Raji (cell line): Measurements from ENCODE around the gene FLT3LG.

Experiments used
- POLR2A ChIP-seq: IDR thresholded peaks from 2 replicates; pipeline ENCODE4 v1.6.1; 2011; ENCODE audit warnings: low read depth, low read length, control low read depth; ENCODE audit not compliant: insufficient read depth

Gene FLT3LG

GRCh38 chr19:49436381-49437017 lies 37.5 kb upstream of the FLT3LG start:
- TF ChIP-seq POLR2A, result no peak

DNA sequence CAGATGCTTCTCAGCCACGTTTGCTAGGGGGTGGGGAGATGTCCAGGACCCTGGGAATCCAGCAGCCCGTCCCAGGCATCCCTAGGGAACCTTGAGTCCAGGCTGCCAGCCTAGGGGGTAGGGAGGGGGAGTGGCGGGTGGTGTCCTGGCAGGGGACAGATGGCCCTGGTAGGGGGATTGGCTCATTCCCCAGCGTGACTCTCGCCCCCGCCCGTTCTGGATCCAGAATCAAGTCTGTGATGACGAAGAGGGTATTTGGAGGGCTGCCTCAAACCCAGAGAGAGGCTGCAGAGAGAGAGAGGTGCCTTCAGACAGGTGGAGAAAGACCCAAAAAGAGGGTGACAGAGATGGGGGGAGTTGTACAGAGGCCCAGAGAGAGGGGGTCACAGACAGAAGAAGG lies 36.8 kb upstream of the FLT3LG start:
- TF ChIP-seq POLR2A, result no peak

DNA sequence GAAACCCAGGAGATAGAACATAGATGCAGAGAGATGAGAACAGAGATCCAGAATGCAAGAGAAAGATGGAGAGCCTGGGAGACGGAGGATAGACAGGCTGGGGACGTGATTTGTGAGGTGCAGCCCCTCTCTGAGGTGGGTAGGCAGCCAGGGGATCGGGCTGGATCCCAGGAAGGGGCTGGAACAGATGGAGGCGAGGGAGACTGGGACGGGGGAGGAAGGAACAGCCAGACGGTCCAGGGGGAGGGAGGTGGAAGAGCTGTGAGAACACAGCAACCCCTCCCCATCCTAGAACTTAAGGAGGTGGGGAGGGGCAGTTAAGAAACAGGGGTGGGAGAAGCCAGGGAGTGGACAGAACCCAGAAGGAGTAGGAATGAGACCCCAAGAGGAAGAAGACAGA lies 35.8 kb upstream of the FLT3LG start:
- TF ChIP-seq POLR2A, result no peak

GRCh38 chr19:49439836-49440235 lies 34.2 kb upstream of the FLT3LG start:
- no peak for TF ChIP-seq POLR2A

DNA sequence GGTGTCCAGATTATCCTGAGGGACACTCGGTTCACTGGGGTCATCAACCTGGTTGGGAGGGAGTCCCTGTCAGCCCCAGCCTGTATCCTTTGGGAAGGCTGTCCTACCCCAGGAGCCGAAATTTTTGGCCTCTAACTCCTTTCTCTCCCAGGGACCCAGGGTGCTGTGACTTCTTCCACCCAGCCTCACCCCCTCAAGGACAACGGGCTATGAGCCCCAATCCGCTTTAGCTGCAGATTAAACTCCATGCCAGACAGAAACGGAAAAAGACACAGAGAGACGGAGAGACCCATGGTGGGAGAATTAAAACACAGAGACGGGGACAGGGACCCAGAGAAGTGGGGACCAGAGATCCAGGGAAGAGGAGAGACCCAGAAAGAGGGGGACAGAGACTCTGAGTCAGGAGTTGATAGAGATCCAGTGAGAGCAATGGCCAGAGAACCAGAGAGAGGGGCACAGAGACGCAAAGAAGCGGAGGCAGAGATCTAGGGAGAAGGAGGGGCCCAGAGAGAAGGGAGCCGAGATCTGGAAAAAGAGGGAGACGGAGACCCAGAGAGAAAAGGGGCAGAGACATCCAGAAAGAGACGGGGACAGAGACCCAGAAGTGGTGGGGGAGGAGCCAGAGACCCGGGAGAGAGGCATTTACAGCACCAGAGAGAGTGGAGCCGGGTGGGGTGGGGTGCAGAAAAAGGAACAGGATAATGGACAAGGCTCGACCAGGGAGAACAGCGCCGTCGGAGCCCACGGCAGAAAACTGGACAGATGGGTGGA lies 33.4 kb upstream of the FLT3LG start:
- TF ChIP-seq POLR2A, result no peak

DNA sequence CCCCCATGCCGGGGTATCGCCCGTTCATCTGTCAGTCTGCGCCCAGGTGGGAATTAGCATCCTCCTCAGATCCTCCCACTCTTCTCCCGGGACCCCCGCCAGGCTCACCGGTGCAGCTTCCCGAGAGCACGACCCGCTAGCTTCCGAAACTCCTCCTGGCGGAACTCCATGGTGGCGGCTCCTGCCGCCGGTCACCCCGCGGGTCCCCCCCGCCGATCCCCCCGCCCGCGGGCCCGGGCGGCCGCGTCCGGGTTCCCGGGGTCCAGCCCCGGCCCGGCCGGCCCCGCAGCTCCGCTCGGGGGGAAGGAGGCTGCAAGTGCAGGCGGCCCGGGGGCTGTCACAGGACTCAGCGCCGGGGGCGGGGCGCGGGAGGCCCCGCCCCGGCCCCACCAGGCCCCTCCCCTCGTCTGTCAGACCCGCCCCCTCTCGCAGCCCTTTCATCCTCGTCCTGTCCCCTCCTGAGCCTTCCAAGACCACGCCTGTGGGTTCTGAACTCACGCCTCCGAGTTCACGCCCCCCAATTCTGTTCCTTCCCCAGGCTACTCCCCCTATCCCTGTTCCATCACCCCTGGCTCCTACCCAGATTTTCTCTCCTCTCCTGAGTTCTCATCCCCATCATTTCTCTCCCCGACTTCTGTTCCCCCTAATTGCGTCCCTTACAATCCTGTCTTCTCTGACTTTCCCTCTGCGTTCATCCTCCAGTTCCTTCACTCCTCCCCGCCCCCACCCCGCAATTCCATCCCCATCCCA lies 32.6 kb upstream of the FLT3LG start, which contains the start of gene SLC17A7:
Gene SLC17A7, minus strand, starts transcription at position 318 of the 750 bp plus-strand sequence. Its CDS starts 148 bp downstream, at position 170.
- TF ChIP-seq POLR2A, result no peak

GRCh38 chr19:49441960-49442350 lies 32.1 kb upstream of the FLT3LG start:
- no peak for TF ChIP-seq POLR2A

- no peak for TF ChIP-seq POLR2A
Measured at GRCh38 chr19:49442354-49442753, 31.7 kb upstream of the FLT3LG start.

DNA sequence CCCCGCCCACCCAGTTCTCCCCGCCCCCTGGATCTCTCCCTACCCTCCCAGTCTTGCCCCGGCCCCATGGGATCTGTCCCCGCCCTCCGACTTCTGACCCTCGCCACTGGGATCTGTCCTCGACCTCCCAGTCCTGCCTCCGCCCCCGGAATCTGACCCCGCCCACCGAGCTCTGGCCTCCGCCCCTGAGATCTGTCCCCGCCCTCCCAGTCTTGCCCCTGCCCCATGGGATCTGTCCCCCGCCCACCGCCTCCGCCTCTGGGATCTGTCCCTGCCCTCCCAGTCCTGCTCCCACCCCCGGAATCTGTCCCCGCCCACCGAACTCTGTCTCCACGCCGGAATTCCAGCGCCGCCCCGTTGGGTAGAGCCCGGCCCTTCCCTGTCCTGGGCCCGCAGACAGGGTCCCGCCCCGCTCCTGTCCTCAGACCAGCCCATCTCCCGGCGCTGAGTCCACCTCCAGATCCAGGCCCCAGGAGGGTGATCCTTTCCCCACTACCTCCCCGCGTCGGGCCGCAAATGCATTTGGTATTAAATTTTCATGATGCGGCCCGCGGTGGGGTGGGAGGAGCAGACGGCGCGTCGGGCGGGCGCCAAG lies 31.1 kb upstream of the FLT3LG start:
- TF ChIP-seq POLR2A, result no peak

DNA sequence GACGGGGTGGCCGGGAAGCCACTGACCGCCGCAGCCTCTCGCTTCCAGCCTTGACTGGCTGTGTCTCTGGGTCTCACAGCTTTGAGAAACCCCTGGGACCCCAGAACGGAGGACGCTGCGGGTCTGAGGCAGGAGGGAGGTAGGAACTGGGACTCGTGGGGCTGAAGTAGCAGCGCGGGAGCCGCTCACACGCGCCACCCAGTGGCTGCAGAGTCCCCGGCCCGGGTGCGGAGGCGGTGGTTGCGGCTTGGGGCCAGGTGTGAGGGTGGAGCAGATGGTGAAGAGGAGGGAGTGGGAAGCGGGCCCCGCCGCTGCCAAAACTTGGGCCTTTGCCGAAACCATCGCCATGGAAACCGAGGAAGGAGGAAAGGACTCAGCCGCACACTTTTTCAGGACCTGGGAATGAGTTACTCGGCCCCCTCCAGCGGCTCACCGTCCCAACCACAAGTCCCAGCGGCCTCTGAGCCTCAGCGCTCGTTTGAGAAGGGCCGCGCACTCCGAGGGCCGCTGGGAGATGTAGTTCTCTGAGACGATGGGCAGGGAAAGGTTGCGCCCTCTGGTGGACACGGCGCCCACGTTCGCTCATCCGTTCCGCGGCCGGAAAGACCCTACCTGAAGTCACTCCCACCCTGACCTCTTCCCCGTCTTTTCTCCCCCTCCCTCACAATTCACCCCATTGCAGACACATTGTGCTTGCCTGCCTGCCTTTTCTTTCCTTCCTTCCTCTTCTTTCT lies 30.5 kb upstream of the FLT3LG start:
- TF ChIP-seq POLR2A, result peak; percentile 58; the same call in 1 of the 2 replicates

DNA sequence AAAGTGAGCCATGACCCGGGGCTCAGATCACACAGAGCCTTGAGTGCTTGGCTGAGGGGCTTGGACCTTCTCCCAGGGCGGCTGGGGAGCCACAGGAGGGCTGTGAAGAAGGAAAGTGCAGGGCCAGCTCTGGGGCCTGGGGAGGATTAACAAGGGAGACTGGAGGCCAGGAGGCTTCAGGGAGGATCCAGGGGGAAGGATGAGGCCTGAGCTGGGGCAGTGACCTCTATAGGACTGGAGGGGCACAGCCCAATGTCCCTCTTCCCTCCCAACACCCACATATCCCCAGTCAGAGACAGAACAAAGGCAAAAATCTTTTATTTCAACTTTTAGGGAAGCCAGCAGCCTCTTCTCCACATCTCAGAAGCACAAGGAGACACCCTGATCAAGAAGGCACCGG lies 28.0 kb upstream of the FLT3LG start:
- no peak for TF ChIP-seq POLR2A

- TF ChIP-seq POLR2A, result no peak
Measured at GRCh38 chr19:49447485-49448431, 26.3 kb upstream of the FLT3LG start.

GRCh38 chr19:49448432-49448786 lies 25.6 kb upstream of the FLT3LG start:
- TF ChIP-seq POLR2A, result no peak

- TF ChIP-seq POLR2A, result no peak
Measured at GRCh38 chr19:49450405-49450804, 23.6 kb upstream of the FLT3LG start.

DNA sequence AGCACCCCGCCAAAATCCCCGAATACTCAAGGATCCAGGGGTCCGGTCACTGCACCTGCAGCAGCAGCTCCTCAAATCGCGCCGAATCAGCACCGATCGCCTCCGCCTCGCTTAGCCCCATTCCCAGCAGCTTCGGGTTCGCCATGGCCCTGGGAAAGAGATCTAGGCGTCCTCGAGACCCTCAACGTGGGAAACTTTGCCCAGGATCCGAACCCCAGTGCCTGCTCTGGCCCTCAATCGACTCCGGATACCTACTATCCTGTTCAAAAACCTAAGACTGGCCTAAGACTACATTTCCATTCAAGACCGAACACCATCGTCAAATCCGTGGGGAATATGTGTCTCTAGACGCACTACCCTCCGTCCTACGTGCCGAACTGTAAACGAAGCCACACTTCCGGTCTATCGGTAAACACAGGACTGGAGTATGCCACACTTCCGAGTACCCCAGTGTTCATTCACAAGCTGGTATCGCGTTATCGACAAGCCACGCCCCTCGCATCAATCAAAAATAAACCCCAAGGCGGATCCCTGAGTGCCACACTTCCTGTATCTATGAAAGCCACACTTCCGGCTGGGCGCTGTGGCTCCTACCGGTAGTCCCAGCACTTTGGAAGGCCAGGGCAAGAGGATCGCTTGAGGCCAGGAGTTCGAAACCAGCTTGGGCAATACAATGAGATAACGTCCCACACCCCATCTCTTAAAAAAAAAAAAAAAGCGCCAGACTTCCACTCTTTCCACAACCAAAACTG lies 22.4 kb upstream of the FLT3LG start, which contains the start of gene PIH1D1:
Gene PIH1D1, minus strand, starts transcription at position 385 of the 752 bp plus-strand sequence. Its CDS starts 240 bp downstream, at position 145.
- TF ChIP-seq POLR2A, result peak; percentile 96
